Tongue (tissue), 2 donors: ENCODE results near the gene PAM. TPM values are rescaled to one million over a fixed set of nuclear protein-coding genes. Genes with fewer than 3 reads are reported as not detected.
"Not testable (repeated sequence)": the region's sequence is repeated elsewhere in the genome, so short reads cannot be mapped to it uniquely, and the experiment has no call there.

Experiments
- DNase-seq: peaks from one replicate; pipeline ENCODE4 v3.0.0-alpha.2; 2015
- total RNA-seq: library from RNA; depleted of rRNA; stranded (reverse); fragments of >200 nt; gene quantifications from one replicate; pipeline ENCODE4 v1.2.3, GENCODE V29; 2014

PAM gene
- total RNA-seq, 1 donor from 2014 or later: 179 TPM

DNA sequence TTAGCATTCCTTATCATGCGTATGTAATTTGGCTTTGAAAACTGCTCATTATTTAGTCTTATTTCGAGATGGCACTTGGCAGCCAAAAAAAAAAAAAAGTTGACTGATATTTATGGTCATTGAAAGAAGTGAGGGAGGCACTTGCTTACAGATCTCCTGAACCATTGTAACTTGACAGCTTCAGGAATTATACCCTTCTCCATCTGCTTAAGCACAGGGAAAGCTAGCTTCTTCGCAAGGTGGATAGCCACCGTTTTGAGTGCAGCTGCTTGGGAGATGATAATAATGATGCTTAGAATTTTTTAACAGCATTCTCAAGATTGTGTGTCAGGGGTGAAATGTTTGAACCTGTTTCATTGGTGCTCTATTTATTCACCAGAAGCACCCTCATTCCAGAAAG lies 248.8 kb downstream of the PAM start:
- no peak for DNase-seq

DNA sequence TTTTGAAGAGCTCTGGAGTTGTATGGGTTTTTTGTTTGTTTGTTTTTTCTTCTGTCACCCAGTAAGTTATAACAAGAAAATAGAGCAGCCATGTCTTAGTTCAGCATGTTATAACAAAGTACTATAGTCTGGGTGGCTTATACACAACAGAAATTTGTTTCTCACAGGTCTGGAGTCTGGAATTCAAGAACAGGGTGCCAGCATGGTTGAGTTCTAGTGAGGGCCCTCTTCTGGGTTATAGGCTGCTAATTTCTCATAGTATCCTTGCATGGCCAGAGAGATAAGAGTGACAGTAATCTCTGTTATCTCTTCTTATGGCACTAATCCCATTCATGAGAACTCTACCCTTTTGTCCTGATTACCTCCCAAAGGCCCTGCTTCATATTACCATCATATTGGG lies 250.2 kb downstream of the PAM start:
- DNase-seq: no peak

DNA sequence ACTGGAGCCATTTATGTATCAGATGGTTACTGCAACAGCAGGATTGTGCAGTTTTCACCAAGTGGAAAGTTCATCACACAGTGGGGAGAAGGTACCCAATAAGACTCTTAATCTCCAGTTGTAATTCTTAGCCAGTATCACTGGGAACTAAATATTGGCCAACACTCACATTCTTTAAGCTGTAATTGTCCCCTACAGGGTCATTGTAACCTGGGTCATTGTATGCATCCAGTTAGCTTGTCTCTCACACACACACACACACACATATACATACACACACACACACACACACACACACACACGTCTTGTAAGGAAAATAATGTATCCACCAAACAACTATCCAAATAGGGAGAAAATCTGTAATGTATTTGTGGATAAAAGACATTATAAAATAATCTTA lies 251.8 kb downstream of the PAM start:
- DNase-seq: no peak

DNA sequence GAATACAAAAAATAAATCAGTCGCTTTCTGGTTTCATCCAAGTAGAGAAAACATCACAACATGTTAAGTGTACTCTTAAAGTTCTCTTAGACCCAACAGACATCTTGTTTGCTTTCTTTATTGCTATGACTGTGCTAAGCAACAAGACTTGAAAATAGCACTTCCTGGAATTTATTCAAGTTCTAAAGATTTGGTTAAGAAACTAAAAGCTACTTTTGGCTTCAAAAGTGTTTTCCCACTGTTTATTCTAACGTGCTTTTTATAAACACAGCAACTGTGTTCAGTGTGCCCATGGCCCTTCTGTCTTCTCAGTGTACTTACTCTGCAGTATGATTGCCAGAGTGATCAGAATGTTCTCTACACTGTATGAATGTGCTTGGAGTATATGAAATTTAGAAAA lies 255.1 kb downstream of the PAM start:
- peak; percentile 9 for DNase-seq

DNA sequence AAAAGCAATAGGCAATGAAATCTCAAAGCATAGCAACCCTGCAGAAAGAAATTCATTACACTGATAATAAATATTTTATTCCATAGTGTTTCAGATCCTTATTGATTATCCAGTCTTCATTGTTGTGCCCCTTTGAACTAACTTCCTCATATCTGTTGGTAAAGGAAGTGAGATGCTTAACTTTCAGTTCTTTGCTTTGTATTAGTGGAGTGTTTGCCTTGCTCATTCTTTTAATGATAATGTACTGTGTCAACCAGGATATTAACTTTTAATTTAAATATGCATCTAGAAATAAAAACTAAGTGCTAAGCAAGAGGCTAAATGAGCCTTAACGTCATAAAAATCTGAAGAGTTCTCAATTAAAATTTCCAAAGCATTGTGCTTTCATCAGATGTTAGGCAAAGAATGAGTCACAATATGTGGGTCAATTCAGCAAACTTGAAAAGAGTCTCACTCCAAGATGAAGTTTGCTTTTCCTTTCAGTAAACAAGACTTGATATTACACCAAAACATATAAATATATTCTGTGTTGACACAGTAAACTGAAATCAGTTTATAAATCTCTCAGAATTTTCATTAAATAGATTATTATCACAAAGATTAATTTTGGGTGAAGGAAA lies 258.9 kb downstream of the PAM start:
- no peak for DNase-seq

DNA sequence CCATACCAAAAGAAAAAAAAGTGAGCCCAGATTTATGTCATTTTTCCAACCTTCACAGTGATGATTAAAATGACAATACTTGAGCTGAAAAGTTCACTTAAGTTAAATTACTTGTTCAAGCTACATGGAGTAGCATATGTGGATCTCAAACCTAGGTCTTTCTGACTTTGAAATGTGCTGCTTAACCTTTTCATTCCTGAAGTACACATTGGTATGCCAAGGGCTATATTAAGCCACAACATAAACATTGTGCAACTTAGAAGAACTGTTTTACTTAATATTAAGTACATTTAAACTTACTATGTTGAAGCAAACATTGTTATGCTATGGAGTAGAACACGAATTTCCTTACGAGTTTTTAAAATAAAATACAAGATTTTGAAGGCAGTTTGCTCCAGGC lies 259.9 kb downstream of the PAM start:
- DNase-seq: no peak

DNA sequence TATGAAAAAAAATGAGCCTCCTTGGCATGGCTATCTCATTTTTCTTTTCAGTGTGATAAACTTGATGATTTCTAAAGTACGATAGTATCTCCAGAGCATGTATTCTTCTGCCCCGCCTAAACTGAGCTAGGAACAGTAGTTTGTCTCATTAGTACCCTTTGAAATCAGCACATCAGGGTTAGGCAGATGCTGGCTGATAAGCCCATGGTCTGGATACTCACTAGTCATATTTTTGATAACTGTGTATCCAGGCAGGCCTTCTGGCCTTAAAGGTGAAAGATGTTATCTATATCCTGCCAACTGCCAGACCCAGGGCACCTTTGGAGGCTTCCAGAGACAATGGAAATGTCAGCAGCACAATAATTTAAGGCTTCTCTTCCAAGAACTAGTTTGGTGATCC lies 261.1 kb downstream of the PAM start:
- DNase-seq: no peak

DNA sequence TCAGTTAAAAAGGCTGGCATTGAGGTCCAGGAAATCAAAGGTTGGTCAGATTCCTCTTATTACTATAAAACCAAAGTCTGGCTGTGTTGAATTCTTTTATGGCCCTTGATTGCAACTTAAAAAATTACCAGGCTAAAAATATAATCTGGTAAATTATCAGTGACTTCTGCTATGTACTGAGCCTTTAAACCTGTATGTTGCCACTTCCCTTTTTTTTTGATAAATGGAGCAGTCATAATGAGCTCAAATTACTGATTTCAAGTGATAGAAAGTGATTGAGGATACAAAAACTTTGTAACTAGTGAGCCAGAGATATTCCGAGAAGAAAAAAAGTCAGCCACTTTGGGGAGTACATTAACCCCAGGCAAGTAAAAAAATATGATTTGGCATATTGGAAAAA lies 264.7 kb downstream of the PAM start:
- no peak for DNase-seq

DNA sequence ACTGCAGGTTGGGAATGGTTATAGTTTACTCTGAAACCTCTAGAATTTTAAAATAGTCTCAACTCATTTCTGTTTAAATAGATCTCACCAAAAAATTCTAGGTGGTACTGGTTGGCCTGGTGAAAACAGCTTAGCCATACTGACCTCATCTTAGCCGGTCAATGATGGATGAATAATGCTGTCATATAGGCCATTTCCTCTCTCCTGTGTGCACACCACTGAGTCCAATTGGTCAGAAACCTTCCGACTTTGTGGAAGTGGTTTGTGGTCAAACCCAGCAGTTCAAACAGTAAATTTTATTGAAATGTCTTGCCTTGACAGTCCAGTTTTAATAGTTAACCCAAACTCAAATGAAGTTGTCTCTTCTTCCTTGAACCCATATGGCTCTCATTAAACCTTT lies 266.2 kb downstream of the PAM start:
- no peak for DNase-seq

DNA sequence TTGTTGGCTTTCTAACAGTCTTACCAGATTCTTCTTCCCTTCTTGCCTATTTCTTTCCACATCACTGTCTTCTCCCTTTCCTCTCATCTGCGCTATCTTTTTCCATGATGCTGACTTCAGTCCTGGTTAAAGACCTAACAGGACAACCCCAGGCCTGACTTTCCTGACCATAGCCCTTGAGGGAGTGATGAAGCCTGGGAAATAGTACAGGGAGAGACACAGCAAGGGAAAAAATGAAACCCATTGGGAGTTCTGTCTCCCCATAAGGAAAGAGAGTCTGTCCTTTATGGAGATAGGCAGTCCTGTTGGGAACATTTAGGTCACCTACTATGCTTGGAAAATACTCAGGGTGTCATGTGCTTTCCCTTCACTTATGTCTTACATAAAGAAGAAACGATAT lies 272.2 kb downstream of the PAM start:
- no peak for DNase-seq

DNA sequence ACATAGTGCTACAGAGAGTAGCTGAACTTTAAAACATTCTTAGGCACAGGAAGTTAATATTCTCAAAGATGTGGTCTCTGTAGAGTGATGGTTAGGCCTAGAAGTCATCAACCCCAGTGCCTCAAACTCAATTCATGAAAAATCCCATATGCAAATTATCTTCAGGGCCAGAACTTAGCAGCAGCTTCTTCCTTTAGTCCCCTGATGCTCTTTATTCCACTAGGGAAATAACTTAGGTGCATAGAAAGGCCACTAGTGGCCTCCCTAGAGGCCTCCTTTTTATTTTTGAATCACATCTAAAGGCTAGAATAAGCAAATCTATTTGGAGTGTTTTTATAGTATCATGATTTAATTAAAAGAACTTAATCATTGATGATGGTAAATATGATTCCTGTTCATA lies 276.5 kb downstream of the PAM start:
- DNase-seq: no peak

DNA sequence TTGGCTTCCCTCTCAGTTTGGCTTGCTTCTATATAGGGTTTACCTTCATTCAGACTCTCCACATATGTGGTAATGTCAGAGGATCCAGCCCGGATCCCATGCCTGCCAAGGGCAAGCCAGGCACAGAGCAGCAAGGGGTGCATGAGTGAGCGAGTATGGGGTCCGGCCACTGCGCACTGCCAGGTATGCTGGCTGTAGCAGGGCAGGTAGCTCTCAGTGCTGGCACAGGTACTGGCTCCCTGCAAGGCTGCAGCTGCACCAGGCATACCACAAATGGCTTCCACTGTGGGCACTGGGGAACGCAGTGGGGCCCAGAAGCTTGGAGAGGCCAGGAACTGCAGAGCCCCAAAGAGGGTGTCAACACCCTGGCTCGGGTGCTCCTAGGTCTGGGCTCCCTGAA lies 278.6 kb downstream of the PAM start:
- DNase-seq: no peak

DNA sequence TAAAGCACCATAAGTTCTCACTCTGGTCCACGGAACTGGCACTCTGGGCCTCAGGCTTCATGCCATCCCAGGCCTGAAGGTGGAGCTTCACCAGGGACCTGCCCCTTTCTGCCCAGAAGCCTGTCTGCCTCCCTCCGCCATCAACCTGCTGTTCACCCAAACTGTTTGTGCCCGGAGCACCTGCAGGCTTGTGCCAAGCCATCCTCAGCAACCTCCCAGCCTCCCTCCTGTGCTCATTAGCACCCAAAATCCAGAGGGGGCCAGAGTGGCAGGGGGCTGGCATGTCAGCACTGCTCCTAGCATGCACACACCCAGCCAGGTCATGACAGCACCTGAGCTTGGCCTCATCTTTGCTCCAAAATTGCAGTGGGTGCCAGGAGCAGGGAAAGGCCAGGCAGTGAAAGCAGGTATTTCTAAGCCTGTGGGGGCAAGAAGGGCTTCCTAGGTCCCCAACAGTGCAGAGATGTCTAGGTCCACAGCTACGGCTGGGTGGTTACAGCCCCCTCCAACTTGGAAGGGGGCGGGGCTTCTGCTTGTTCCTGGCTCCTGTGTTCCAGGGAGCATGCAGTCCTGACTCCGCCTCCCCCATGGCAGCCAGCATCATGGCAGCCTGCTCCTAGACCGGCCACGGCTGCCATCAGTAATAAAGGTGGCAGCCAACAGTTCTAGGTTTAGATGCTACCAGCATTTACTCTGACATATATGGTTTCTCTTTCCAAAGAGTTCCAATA lies 279.7 kb downstream of the PAM start:
- no peak for DNase-seq

DNA sequence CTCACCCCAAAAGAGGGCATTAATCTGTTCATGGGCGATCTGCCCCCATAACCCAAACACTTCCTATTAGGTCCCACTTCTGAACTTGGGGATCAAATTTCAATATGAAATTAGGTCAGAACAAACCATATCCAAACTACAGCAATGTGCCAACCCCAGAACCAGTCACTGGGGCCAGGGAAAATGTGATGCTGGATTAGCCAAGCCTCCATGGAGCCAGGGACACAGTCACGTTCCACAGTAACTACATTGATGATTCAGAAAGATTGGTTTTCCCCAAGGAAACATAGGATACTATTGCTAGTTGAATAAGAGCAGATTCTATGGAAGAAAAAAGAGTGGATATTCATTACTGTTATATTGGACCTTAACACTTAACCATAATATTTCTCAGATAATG lies 280.6 kb downstream of the PAM start:
- DNase-seq: no peak

DNA sequence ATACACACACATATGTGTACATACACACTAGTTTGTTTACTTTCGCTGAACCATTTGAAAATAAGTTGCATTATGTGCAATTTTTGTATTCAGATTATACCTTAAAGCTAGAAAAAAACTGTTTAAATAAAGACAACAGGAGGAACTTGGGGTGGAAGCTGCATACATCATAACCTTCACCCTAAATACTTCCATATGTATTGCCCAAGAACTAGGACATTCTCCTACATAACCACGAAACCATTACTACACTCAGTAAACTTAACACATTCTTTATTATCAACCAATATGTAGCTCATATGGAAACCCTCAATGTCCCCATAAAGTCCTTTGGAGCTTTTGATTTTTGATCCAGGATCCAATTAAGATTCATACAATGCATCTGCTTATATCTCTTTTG lies 281.5 kb downstream of the PAM start:
- no peak for DNase-seq

DNA sequence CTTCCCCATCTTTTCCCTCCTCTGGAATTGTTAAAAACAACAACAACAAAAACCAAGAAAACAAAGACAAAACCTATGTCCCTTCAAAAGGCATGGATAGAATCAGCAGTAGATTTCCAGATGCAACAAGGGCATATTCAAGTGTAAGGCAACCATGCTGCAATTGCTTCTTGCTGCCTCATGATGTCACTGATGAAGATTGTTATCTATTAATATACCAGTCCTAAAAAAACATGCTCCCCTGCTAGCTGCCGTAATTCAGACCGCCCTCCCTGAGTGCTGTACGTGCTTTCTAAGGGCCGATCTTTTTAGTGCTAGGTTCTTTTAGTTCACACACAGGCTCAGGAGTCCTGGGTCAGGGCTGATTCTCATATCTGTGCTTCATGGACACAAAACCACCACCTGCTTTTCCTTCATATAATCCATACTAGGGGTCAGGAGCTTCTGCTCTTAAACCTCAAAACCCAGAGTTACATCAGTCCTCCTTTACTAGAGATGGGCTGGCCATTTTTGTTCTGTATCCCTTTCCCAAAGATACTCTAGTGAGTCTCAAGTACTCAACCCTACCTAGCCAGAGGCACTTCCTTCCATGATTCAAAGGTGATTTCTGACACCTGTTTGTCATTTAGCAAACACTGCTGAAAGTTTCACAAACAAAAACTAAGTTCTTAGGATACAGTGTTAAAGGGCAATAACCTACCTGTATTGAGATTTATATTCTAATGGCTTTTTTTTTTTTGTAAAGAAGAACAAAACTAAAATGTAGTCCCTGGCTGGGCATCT lies 282.8 kb downstream of the PAM start:
- DNase-seq: no peak

DNA sequence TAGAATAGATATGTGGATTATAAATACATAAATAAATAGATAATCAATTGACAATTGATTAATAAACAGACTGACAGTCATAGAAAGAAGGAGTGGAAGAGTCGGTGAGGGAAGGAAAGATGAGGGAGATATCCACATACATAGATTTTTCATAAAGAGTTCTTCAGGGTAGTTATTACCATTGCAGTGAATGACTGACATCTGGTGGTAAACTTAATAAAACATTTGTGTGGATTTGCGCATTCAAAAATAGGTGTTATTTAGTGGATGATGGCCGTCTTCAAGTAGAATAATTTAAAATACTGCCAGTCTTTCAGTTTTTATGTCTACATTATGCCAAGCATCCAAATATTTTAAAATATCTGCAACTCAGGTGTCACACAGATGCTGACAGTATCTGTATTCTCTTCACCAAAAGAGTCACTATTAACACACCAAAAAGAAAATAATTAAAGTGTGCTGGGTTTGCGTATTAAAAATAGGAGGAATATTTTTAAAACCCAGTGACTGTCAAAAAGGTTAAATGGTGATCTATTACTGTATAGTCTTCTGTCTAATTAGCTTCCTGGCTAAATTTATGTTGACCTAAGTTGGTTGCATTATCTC lies 286.1 kb downstream of the PAM start:
- DNase-seq: peak; percentile 70

DNA sequence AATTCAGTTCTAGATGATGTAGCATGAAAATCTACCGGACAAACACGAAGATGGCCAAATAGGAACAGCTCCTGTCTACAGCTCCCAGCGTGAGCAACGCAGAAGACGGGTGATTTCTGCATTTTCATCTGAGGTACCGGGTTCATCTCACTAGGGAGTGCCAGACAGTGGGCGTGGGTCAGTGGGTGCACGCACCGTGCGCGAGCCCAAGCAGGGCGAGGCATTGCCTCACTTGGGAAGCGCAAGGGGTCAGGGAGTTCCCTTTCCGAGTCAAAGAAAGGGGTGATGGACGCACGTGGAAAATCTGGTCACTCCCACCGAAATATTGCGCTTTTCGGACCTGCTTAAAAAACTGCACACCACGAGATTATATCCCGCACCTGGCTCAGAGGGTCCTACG lies 291.6 kb downstream of the PAM start:
- not testable (repeated sequence) for DNase-seq

DNA sequence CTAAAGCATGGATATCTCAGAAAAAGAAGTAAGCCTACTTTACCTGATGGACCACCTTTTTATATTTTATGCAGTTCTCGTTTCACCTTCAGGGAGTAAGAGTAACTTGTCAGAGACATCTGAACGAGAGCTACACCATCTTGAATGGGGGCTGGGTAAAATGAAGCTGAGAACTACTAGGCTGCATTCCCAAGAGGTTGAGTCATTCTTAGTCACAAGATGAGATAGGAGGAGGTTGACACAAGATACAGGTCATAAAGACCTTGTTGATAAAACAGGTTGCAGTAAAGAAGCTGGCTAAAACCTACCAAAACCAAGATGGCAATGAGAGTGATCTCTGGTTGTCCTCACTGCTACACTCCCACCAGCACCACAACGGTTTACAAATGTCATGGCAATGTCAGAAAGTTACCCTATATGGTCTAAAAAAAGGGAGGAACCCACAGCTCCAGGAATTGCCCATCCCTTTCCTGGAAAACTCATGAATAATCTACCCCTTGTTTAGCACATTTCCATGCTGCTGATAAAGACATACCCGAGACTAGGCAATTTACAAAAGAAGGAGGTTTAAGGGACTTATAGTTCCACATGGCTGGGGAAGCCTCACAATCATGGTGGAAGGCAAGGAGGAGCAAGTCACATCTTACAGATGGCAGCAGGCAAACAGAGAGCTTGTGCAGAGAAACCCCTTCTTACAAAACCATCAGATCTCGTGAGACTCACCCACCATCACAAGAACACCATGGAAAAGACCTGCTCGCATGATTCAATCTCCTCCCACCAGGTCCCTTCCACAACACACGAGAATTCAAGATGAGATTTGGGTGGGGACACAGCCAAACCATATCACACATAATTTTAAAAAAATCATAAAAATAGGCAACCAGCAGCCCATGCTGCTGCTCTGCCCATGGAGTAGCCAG lies 302.4 kb downstream of the PAM start:
- no peak for DNase-seq

DNA sequence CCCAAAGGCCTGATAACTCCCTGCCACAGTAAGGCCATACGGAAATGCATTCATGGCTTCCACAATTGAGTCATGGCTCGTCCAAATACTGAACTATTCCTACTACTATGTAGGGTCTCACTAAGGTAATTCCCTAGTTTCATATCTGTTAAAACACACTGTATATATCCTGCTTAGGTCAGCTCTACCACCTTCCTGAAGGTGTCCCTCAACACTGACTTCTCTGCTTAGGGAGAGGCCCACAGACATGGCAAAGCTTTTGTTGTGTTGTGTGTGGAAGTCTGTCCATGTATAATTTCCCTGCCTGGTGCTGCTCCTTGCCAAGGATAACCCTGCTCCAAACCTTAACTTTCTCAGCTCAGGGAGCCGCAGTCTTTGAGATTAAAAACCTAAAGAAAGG lies 304.4 kb downstream of the PAM start:
- DNase-seq: no peak

DNA sequence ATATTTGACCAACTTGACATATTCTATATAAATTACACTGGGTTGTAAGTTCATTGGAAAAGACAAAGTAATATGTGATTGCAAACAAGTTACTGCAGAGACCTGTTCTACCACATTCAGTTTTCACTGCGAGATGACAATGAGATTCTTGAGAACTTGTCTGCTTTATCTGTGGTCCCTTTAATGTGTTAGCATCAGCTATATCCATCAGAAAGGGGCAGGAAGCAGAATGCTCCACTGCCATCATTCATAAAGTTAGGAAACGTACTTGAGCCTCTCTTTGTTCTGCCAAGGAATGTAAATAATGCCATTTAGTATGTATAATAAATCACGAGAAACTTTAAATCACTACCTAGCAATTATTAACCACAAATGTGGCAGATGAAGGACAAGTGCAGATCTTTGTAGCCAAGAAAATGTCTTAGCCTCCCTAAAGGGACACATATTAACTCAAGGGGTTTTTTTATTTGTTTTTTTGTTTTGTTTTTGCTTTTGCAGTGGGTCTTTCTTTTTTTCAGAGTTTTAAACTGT lies 305.4 kb downstream of the PAM start:
- no peak for DNase-seq

DNA sequence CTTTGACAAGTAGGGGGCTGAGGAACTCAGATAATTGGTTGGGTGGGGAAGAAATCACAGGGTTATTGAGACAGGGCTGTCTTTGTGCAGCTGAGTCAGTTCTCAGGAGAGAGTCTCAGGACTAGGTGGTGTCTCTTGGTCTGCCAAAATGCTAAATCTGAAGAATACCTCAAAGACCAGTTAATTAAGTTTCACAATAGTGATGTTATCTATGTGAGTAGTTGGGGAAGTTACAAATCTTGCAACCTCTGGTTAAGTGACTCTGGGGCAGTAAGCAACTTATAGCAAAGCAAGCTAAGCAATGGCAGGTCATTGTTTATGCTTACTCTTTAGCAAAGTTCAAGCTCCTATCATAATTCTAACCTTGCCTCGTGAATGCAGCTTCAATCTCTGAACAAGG lies 311.2 kb downstream of the PAM start:
- no peak for DNase-seq
